Measurements from ENCODE around the gene SHISAL2A.

SHISAL2A gene

DNA sequence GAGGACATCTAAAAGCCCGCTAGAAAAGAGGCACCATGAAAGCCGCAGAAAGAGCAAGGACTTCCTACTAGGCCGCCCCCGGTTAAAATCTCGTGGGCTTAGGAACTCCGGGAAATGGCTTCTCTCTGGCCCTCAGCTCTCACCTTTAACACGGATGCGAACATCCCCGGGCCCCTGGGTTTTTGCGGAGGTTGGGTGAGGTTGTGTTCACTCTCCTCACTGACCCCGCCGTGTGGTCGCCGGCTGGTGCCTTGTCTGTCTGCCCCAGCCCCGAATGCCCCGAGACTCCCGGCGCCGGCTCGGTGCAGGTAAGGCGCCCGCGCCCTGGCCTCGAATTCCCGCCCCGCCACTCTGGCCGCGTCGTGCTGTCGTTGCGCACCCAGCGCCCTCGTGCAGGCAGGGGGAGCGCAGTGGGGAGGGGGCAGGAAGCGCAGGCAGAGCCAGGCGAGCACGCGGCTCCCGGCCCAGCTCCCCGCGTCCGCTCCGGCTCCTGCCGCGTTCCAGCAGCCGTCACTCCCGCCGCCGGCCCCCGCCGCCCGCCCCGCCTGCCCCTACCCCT is at the start of gene SHISAL2A:
TSS of gene SHISAL2A (plus strand) at position 437 of the 559 bp plus-strand sequence. CDS start 326 bp downstream, outside the sequence.
- no peak within 1 kb of the TSS for H3K4me3 ChIP-seq (ENCODE audit: low read length)
- TF ChIP-seq, protein P1, sequence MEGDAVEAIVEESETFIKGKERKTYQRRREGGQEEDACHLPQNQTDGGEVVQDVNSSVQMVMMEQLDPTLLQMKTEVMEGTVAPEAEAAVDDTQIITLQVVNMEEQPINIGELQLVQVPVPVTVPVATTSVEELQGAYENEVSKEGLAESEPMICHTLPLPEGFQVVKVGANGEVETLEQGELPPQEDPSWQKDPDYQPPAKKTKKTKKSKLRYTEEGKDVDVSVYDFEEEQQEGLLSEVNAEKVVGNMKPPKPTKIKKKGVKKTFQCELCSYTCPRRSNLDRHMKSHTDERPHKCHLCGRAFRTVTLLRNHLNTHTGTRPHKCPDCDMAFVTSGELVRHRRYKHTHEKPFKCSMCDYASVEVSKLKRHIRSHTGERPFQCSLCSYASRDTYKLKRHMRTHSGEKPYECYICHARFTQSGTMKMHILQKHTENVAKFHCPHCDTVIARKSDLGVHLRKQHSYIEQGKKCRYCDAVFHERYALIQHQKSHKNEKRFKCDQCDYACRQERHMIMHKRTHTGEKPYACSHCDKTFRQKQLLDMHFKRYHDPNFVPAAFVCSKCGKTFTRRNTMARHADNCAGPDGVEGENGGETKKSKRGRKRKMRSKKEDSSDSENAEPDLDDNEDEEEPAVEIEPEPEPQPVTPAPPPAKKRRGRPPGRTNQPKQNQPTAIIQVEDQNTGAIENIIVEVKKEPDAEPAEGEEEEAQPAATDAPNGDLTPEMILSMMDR (IDR thresholded peaks at IDR 0.05; ENCODE audit: insufficient read depth, low read depth, low read length, missing control alignments): no peak
- peak; percentile 41 for DNase-seq (ENCODE audit: low read depth)

DNA sequence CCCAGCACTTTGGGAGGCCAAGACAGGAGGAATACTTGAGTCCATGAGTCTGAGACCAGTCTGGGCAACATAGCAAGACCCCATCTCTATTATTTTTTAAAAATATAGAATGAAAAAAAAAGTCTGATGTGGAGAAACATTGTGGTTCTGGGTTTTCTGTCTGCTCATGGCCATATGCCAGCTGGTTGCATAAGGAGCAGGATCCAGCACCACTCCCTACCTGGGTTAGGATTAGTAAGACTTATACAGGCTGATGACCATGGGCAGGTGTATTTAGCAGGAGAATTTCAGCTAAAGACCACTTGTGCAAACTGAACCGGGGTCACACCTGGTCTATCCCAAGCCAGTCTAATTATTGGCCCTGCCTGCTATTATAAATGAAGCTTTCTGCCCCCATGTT is 47.5 kb upstream of the SHISAL2A start:
- TF ChIP-seq, protein P1 (IDR thresholded peaks at IDR 0.05; ENCODE audit: insufficient read depth, low read depth, low read length, missing control alignments): no peak
- H3K4me3 ChIP-seq (ENCODE audit: low read length): no peak overlapping the region
- DNase-seq (ENCODE audit: low read depth): peak; percentile 59

DNA sequence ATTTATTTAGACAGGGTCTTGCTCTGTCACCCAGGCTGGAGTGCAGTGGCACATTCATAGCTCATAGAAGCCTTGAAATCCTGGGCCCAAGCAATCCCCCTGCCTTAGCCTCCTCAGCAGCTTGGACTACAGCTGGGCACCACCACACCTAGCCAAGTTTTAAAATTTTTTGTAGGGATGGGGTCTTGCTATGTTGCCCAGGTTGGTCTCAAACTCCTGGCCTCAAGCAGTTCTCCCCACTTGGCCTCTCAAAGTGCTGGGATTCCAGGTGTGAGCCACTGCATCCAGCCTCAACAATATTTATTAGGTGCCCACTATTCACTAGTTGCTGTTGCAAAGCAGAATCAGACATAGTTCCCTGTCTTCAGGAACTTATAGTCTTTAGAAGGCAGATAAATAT is 44.9 kb upstream of the SHISAL2A start:
- no peak for DNase-seq (ENCODE audit: low read depth)
- TF ChIP-seq, protein P1 (IDR thresholded peaks at IDR 0.05; ENCODE audit: insufficient read depth, low read depth, low read length, missing control alignments): no peak
- no peak overlapping the region for H3K4me3 ChIP-seq (ENCODE audit: low read length)

- no peak for DNase-seq (ENCODE audit: low read depth)
- H3K4me3 ChIP-seq (ENCODE audit: low read length): no peak overlapping the region
- TF ChIP-seq, protein P1 (IDR thresholded peaks at IDR 0.05; ENCODE audit: insufficient read depth, low read depth, low read length, missing control alignments): no peak
Observed at GRCh38 chr1:52588535-52588934, 44.4 kb upstream of the SHISAL2A start.

- DNase-seq (ENCODE audit: low read depth): no peak
- TF ChIP-seq, protein P1 (IDR thresholded peaks at IDR 0.05; ENCODE audit: insufficient read depth, low read depth, low read length, missing control alignments): no peak
- no peak overlapping the region for H3K4me3 ChIP-seq (ENCODE audit: low read length)
Observed at GRCh38 chr1:52590266-52590665, 42.7 kb upstream of the SHISAL2A start.

DNA sequence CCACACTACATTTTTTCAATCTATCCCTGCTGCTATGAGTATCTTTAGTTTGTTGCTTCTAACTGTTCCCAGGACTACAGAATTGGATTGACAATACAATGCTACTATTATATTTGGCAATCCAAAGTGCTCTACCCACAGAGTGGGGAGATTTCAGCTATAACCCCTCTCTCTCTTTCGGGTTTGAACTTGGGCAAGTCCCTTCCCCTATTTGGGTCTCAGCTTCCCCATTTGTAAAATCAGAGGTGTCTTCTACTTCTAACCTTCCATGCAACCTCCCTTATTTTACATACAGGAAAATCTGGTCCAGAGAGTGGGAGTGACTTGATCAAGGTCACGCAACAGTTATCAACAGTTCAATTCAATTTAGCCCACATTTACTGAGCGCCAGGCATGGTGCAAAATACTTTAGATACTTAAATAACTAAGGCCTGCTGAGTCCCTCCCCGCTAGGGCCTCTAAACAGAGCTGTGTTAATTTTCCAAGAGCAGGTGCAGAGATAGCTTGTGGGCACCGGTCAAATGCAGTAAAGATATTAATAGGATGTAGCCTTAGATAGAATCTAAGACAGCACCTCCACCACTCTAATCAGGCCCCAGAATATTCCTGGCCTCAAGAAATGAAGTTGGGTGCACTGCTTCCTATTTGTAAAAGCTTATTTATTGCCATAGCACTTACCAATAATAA is 40.2 kb upstream of the SHISAL2A start:
- TF ChIP-seq, protein P1 (IDR thresholded peaks at IDR 0.05; ENCODE audit: insufficient read depth, low read depth, low read length, missing control alignments): no peak
- no peak overlapping the region for H3K4me3 ChIP-seq (ENCODE audit: low read length)
- DNase-seq (ENCODE audit: low read depth): no peak

DNA sequence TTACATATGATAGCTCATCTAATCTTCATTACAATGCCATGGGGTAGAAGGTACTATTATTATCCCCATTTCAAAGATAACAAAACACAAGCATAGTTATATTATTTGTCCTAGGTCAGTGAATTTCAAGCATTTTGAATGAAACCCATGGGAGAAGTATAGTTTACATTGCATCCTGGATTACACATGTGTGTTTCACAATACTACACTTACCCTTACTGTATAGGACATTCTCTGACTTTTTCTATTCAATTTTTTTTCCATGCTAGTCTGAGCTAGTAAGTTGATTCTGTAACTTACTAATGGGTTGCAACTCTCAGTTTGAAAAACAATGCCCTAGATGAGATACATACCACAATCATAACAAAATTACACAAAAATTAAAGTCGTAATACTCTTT is 39.5 kb upstream of the SHISAL2A start:
- DNase-seq (ENCODE audit: low read depth): no peak
- no peak overlapping the region for H3K4me3 ChIP-seq (ENCODE audit: low read length)
- TF ChIP-seq, protein P1 (IDR thresholded peaks at IDR 0.05; ENCODE audit: insufficient read depth, low read depth, low read length, missing control alignments): no peak
